Activated CD4-positive, alpha-beta T cell treated with anti-CD3 and anti-CD28 coated beads, Interleukin-2, amount 50 U/mL, for 48 hours (primary cell): ENCODE data around the gene COLQ.

ENCODE experiments used
- DNase-seq, 2 experiments: peaks; one replicate each; pipeline ENCODE4 v3.0.0-alpha.2; 2020

COLQ gene

DNA sequence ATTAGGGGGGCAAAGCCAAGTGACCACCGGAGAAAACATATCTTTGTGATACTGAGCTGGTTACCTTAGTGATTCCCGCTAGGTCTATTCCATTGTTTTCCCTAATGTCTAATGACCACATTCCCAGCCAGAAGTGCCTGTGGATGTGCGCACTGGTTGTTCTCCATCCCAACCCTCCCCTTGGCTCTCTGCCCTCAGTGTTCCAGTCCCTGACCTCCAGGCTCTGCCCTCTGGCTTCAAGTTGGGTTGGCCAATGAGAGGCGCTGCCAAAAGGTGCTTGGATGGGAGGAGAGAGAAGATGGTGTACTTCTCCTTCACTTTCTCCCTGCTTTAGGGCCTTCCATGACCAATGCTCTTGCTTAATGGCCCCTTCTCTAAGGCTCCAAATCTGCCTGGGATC lies 2.4 kb downstream of the COLQ start:
- no peak for DNase-seq

DNA sequence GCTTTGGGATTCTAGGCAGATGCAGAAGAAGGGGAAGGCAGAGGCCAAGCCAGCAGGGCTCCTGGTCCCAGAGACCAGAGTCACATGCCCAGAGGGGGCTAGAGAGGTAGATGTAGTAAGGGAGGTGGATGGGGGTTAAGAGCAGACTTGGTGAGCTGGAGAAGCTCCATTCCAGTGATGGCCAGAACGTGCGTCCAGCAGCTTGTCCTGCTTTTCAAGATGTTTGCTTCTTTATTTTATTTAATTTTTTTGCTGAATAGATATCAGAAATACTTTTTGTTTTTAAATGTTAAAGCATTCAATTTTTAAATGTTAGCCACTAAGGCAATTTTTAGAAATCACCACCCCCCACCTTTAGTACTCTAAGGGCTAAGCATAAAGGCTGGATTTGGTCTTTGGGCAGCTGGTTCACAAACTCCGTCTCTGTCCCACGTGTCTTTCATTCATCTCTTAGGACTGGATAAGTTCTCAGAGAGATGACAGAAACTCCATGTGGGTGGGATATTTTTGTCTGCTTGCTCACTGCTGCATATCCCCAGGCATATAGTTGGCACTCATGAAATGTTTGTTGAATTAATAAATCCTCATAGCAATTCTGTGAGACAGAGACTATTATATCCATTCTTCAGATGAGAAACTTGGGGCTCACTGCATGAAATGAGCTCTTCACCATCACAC lies 6.7 kb downstream of the COLQ start:
- DNase-seq = no peak

DNA sequence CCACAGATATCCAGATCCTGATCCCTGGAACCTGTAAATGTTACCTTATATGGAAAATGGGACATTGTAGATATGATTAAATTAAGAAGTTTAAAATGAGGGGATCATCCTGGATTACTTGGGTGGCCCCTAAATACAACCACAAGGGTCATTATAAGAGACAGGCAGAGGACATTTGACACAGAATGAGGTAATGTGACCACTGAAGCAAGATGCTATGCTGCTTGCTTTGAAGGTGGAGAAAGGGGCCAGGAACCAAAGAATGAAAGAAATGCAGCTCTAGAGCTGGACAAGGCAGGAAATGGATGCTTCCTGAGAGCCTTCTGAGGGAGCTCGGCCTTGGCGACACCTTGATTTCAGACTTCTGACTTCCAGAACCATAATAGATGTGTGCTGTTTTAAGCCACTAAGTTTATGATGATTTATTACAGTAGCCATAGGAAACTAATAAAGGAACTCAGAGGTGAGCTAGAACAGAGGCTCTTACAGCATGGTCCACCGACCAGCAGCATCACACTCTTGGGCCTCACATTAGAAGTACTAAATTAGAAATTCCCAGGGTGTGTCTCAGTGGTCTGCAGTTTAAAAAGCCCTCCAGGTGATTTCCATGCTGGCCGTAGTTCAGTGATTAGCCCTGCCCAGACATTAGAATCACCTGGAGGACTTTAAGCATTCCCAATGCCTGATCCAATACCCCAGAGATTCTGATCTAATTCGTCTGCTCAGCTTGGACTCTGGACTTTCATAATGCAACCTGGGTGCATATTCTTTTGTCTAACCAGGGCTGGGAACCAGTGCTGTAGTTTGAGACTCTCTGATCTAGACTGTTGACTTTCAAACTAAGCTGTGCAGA lies 7.5 kb downstream of the COLQ start:
- no peak for DNase-seq

DNA sequence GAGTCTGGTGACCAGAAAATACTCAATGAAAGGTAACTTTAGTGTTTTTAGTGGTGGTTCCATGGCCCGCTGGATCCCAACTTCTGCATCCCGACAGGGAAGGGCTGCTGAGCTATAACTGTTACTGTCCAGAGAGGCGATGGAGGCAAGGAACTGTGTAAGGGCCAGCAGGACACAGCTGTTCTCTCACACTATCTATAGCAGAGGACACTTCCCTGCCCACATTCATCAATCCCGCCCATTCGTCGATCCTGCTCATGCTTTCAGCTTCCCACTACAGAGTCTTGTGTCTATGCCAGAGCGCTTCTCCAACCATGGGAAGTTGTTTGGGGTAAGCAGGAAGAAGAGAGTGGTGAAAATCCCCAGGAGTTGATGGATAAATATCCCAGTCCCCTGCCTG lies 8.4 kb downstream of the COLQ start:
- no peak for DNase-seq

DNA sequence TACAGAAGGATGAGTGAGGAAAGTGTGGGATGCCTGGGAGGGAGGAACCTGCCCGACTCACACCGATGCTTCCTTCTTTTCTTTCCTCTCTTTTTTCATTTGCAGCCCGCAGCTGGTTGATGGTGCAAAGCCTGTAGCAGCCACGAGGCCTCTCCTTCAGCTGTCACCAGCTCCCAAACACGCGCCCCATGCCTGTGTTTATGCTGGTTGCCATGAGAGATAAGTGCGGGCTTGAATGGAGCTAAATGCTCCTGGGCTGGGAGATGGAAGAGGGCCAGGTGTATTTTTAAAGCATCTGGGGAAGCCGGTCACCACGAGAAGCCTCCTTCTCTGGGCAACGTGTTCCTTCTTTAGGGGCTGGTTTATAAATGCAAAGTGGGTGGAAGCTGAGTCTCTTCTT lies 9.3 kb downstream of the COLQ start:
- DNase-seq = no peak

DNA sequence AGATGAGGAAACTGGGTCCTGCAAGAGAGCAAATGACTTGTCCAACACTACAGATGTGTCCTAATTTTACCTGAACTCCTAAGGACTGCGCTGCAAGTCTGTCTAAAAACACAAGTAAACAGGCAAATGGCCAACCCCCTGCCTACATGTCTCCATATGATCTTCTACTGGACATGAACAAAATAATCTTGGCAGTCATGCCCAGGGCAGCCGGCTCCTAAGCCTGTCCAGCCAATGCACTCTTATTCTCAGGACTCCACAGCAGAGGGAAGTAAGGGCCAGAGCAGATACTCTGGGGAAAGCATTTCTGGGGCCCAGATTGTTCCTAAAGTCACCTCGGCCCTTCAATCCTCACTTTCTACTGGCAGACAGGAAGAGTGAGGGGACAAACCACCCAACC lies 10.3 kb downstream of the COLQ start:
- no peak for DNase-seq

DNA sequence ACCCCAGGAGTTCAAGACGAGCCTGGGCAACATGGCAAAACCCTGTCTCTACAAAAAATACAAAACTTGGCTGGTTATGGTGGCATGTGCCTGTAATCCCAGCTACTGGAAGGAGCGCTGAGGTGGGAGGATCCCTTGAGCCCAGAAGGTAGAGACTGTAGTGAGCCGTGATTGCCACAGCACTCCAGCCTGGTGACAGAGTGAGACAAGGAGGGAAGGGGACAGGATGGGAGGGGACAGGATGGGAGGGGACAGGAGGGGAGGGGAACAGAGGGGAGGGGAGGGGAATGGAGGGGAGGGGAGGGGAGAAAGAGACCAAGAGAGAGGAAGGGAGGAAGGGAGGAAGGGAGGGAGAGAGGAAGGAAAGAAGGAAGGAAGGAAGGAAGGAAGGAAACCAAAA lies 11.0 kb downstream of the COLQ start:
- DNase-seq = no peak

DNA sequence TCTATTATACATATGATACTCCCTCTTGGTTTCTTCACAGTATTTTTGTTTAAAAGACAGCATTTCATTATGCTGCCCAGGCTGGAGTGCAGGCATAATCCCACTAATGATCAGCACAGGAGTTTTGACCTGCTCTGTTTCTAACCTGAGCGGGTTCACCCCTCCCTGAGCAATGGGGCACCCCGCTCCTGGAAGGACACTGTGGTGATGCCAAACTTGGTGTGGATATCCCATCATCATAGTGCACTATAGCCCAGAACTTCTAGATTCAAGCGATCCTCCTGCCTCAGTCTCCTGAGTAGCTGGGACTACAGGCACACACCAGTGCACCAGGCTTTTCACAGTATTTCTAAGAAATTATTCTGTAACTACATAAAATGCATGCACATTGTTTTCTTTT lies 14.9 kb downstream of the COLQ start:
- no peak for DNase-seq

DNA sequence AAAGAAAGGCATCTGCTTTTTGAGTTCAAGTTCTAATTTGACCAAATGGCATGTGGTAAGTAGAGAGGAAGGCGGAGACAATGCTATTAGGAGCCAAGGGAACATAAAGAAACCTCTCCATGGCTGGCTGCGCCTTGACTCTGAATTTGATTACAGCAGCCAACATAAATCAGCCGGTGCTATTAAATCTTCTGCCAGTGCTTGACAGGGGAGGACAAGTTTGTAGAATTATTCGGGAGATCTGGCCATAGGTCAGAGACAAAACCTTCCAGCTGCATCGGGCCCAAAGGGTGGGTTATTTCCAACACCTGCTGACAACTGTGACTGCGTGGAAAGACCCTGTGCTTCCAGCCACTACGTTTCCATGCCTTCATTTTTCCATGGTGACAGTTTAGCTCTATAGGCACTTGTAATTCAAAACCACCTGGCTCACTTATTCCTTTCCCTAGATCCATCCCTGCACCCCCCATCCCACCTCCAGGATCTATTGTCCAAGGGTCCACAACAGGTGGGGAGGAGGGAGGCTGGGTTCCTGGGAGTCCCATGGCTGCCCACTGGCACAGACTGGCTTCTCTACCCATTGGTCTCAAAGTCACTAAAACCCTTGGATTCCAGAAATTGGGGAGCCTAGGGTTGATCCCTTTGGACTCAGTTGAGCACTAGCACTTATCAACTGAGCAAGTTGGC lies 15.9 kb downstream of the COLQ start:
- no peak for DNase-seq

DNA sequence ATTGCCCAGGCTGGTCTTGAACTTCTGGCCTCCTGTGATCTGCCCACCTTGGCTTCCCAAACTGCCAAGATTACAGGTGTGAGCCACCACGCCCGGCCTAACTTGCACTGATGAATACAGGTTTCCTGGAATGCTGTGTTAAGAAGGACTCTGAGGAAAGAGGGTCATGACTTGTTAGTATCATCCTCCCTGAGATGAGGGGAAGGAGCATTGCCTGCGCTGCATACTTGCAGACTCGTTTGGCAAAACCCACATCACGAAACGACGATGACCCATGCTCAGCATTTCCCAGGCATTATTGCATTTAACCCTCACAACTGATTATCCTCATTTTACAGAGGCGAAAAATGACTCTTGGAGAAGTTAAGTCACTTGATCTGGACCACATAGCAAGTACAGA lies 18.9 kb downstream of the COLQ start:
- no peak for DNase-seq

DNA sequence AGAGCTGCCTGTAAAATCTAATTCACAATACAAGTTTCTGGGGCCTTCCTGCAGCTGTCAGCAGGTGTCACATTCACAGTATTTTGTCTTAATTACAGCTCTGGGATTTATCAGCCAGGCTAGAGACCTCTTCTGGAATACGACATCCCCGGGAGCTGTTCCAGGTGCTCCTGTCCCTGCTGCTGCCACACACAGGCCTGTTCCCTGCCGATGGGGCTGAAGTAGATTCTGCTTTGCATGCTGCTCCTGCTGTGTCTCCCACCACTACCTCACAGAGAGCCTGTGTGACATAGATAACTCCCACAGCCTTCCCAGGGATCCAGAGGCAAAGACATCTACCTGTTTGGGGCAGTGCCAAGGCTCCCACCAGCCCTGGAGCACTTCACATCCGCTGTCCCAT lies 20.4 kb downstream of the COLQ start:
- no peak for DNase-seq

DNA sequence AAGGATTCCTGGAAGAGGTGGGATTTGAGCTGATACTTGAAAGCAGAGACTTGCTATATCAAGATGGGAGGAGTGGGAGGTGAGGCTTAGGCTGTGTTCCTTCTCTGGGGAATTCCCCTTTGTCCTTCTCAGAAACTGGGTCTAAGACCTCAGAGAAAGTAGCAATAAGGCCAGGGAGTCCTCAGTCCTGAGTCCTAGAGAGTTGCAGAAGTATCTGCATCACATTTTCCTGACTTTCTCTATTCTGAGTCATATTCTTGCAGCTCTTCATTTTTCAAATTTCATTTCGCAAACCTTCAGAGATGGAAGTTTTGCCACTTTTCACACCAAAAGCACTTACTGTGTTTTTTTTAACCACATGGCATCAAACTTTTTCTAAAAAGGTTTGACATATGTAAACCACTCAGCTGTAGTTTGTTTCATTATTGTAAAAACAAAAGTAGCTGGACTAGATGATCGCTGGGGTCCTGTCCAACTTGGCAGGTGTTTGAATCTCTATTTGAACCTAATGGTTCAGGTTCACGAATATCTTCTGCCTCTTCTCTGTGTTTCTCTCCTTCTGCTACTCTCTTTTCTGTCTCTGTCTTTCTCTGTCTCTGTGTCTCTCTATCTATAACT lies 21.3 kb downstream of the COLQ start:
- no peak for DNase-seq

DNA sequence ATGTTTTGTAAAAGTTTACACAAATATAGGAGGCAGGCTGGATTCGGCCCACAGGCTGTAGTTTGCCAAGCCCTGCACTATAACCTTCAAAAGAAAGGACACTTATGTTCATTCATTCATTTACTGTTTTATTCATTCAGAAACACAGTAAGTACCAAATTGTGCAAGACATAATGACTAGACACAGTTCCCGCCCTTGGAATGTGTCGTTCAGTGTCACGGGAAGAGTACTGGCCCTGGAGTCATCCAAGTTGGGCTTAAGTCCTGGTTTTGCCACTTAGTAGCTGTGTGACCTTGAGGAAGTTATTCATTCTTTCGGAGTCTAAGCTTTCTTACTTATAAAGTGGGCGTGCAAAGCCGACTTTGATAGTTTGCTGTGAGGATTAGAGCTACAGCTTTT lies 22.0 kb downstream of the COLQ start:
- DNase-seq = no peak

DNA sequence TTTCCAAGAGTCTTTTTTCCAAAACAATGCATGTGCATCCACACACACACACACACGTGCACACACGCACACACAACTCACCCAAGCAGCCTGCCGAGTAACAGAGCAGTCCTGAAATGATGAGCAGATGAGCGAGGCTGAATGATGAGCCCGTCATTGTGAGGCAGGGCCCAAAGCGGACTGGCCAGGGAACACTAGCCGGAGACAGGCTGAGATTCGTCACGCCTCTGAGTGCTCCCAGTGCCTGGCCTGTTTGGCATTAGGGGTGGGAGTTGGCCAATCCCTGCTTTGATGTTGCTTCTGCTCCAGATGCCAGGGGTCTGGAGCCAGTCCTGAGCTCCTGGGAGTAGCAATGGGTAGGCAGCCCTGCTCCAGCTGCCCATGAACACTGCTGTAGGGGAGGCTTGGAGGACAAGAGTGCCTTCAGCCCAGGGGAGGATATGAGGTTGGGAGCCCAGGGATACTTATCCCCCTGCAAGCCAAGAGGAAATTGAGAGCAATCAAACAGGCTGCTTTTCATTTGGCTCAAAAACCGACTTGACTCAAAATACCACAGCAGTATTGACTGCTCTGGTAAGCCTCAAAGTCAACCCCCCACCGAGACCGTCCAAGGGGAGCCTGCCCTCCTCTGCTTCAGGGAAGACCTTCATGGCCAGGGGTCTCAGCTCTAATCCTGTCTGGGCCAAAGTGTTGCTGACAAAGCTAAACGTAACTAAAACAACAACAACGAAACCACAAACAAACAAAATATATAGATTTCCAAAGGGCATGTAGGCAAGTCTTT lies 22.9 kb downstream of the COLQ start:
- no peak for DNase-seq

DNA sequence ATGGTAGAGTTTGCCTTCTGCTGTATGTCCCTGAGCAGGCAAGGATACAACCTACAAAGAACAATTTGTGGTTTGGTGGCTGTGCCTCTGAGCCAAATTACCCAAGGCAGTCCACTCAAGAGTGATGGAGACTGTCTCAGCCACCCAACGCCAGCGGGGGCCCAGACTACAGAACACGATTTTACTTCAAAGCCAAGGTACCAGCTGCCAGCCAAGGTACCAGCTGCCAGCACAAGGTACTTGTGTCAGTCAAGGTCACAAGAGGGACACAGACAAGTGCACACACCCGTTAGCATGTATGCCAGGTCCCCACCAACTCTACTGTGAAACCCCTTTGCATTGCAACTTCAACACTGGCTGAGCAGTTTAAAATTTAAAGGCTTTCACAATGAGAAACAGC lies 23.5 kb downstream of the COLQ start:
- DNase-seq = no peak

DNA sequence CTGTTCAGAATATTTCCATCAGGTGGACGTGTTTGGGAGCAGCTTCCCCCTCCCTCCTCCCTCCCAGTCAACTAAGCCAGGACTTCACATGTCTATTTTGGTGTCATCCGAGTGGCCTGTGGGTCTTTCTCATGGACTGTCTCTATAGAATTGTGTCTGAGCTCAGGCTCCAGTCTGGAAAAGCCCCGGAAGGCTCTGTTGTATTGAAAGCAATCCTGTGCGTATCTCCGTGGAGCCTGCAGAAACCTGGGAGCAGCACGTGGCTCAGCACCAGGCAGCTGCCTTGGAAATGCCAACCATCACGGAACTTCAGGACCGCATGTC lies 25.2 kb downstream of the COLQ start:
- no peak for DNase-seq

DNA sequence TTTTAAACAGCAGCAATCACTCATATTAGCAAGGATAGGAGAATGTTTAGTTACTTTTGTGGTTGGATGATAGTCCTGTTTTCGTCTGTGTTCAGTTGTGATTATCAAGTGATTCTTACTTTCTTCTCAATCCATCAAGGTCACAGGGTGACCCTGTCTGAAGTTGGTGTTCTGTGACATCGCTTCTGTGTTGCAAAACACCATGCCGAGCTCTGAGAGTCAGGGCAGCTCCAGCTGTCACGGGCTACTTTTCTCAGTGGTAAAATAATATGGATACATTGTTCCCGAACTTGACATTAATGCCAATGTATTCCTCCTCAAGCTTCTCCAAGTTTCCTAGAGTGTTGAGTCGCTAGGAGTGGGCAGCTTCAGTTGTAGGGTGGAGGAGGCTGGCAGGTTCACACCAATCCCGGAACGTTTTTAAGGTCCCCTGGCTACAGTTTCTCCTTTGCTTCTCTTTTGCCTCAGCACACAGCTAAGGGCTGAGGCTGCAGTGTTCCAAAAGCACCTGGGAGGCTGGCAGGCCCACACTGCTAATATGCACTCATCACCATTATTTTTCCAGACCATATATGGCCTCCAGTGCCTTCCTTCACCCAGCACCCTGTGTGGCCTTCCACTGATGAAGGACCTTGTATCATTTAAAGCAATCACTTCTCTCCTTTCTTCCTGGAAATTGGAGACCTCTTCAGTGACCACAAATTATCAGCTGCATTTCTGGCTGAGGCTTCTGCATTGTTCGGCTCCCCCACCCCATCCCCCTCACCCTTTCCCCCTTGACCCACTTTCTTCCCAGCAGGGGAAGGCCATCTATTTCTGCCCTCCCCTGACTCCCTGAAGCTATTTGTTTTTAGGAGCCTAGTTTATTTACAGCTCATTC lies 25.8 kb downstream of the COLQ start:
- DNase-seq = no peak

DNA sequence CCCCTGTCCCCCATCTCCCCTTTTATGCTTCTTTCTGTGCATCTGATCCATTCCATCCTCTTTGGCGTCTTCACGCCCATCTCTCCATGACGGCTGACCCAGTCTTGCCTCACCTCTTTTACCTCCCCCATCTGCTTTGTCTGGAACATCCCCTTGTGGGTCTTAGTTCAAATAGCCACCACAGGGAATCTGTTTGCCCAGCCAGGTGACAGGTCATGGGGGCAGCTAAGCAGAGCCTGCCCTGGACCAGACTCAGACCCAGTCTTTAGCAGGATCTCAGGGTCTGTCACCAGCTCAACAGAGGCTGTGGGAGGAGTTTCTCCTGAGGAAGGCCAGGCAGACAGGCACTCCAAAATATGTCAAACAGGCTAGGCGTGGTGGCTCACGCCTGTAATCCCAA lies 28.1 kb downstream of the COLQ start:
- no peak for DNase-seq

DNA sequence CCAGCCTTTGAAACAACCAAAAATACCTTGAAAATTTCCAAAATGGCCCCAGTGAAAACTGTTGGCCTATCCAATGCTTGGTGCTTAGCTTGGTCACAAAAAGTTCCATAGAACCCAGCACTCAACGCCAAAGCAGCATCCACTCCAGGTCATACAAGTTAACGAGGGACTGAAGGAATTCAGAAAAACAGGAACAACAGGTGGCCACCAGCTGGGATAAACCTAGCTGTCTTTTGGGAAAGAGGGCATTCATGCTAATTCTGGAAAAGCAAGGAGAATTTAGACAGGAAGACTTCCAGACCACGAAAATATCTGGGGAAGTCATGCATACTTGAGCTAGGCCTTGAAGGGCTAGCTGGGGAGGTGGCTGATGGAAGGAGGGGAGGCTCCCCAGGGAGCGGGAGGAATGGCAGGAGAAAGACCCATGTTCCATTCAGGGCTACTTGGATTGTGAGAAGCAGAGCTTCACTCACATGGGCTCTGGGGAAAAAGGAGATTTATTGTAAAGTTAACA lies 28.6 kb downstream of the COLQ start:
- no peak for DNase-seq

DNA sequence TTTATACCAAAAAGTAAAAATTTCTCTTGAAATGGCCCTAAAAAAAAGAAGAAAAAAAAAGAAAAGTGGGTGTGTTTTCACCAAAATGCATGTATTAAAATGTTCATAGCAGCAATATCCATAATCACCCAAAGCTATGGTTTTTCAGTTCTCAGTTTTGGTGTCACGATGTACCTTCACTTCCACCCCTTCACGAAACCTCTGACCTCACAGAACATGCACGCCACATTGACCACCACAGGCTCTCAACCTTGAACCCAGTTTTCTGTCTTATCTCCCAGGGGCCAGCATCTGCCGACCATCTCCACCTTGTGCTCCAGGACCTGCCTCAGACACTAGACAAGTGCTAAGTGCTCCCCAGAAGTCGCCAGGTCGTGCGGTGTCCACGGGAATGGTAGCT lies 30.4 kb downstream of the COLQ start:
- no peak for DNase-seq

DNA sequence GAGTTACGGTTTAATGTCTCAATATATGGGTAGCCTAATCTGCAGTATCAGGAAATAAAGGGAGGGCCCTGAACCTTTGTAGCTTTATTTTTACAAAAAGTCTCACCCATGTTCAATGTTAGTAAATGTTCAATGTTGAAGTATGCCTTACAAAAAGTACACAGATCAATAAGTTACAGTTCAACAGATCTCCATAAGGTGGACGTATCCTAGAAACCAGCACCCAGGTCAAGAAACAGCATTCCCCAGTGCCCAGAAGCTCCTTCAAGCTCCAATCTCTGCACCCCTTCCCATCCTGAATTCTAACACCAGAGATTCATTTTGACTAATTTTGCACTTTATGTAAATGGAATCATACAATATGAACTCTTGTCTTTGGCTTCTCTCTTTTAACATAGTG lies 31.3 kb downstream of the COLQ start:
- no peak for DNase-seq

DNA sequence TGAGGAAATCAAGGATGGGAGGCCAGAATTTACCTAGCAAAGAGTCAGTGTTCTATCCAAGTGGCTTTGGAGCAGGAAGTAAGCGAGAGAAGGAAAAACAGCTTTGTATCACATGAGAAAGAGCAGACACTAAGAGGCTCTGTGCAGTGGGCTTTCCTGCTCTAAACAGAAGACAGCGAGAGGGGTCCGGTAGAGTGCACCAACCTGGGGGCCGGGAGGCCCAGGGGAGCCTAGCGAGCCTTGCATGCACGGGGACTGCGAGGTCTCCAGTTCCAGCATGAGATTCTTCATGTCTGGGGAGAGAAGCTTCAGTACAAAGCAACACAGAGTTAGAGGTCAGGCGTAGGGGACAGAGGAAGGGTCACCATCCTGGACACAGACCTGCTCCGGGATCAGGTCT lies 33.5 kb downstream of the COLQ start:
- no peak for DNase-seq
